ENCODE data around the gene SYNE3.

The SYNE3 gene

DNA sequence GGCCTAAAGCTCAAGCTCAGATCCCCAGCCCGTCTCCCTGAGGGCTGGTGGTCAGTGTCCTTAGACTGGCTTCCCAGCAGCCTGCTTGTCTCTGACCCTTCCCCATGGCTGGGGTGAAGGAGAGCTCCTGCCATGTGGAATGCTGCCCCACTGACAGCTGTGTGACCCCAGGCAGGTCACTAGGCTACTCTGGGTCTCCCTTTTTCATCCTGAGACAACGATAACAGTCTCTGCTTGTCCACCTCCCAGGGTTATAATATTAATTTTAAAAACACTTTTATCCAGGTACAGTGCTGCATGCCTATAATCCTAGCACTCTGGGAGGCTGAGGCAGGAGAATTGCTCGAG is 47.3 kb downstream of the SYNE3 start:
- DNase-seq = no peak

GRCh38 chr14:95468448-95469133 is 47.9 kb downstream of the SYNE3 start:
- DNase-seq = no peak

- no peak for DNase-seq
Observed at GRCh38 chr14:95467657-95468056, 48.8 kb downstream of the SYNE3 start.

- no peak for DNase-seq
Observed at GRCh38 chr14:95467232-95467631, 49.2 kb downstream of the SYNE3 start.

All from activated CD8-positive, alpha-beta memory T cell treated with anti-CD3 and anti-CD28 coated beads for 24 hours (primary cell).